Adipose tissue (tissue), 3 donors: ENCODE data around the gene MSH5. TPM values are rescaled to one million over a fixed set of nuclear protein-coding genes. Genes with fewer than 3 reads are reported as not detected.

Experiments used
- H3K27ac ChIP-seq: one replicate; pipeline ENCODE4 v1.5.1; 2013; ENCODE audit warnings: low read depth, low read length
- WGBS, 3 donors: extraction: QIAGEN DNeasy Blood & Tissue Kit; methylation state at CpG; one replicate each; pipeline ENCODE4 v1.1.7; 2013; 5-methylcytosine and 5-hydroxymethylcytosine counted together
- polyA plus RNA-seq, 3 donors: library from polyadenylated mRNA; stranded (reverse); fragments of 200-250 nt; gene quantifications; one replicate each; pipeline ENCODE4 v1.2.3, GENCODE V29; 2013
- donor health status: healthy with polysubstance abuse.
- donor health status: Bipolar disorder and iron deficiency.
- donor health status: healthy.

Gene MSH5
- polyA plus RNA-seq, 3 donors: 2.4 to 4.4 (median 3.9) TPM

DNA sequence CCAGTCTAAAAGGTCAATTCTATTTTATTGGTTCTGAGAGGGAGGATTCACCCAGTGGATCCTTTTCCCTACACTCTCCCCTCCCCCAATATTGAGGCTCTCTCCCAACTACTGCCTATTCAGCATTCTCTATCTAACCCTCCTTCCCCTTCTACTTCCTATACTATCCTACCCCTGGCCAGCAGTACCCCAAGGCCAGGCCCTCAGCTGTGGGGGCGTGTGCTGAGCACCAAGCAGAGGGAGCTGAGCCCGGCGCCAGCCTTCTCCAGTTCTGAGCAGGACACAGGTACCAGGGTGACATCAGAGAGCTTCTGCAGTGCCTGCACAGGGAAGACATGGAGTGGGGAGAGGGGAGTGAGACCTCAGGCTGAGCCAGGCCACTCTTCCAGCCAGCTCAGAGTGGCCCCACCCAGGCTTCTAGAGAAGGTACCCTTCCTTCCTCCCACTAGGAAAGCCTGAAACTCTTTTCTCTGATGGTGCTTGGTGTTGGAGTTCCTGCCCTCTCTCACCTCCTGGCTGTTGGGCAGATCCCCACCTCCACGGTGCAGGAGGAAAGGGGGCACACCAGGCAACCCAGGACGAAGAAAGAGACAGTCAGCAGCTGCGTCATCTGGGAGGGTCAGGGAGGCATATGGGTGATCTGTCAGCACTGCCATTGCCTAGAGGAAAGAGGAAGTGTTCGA lies 12.6 kb upstream of the MSH5 start:
- WGBS, 3 donors: 62 to 72% (median 63%) methylated on average over 7 of the region's 7 CpGs
- H3K27ac ChIP-seq: no peak overlapping the region

DNA sequence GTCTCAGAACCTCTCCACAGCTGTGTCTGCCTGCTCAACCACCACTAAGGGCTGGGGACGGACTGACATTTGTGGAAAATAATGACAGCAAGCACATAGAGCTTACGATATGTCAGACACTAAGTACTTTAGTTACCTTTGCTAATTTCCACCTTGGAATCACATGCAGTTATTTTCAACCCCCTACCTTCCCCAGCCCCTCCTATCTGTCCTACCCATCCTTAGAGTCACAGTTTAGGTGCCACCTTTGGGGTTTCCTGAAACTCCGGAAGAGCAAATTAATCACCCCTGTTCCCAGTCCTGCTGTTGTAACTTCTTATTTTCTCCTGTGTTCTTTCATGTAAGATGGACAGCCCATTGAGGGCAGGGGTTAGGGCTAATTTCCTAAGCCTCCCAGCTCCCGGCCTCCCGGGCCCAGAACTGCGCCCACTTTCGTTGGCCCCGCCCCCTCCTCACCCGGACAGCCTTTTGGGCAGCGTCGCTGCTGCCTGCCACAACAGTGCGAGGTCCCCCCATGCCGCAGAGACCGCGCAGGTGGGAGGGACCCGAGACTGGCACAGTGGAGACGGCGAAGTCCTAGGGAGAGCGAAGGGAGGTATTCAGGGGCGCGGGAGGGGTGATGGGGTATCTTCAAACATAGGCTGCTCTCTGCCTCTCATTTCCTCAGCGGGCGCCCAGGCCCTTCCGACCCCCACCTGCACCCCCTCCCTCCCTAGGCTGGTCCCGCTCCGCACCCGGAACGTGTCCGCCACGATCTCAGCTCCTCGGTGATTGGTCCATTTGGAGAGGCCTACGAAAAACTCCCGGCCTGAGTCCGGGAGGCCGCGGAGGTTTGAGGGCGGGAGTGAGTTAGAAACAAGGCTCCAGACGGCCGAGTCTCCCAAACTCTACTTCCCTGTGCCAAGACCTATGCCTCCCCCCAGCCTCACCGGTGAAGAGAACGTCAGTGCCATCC lies 11.8 kb upstream of the MSH5 start:
- WGBS, 3 donors: 67 to 74% (median 71%) methylated on average over 40 to 41 of the region's 41 CpGs
- peak overlapping the region; percentile 17 for H3K27ac ChIP-seq

DNA sequence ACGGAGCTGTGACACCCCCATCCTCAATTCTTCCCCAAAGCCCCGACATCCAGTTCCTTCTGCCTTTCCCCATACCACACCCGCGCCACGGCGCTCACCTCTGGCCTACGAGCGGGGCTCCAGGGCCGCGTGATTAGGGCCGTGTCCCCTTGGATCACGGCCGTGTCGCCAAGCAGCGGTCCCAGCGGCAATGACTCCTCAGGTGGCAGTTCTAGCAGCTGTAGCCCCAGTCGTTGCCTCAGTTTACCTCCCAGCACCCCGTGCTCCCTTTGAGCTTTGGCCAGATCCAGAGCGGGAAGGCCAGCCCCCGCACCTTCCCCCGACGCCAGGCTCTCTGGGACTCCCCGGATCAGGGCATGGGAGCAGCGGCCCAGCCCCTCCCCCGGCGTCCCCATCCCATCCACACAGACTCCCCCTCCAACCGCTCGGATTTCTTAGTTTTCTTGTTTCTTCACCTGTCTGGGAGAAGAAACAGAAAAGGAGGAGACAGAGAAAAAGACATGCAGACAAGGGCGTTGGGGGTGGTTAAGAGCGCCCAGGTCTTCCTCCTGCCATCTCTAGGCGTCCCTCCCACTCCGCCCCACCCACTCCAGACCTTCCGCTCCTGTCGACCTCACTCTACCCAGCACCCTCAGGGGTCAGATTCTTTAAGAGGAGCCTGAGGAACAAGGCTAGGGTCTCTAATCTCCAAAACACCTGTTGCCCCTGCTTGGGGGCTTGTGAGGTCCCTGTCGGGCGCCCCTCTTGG lies 10.9 kb upstream of the MSH5 start, which contains the start of gene DDAH2:
Gene DDAH2, minus strand, starts transcription at position 533 of the 748 bp plus-strand sequence. Its CDS starts 138 bp downstream, at position 395.
- peak within 1 kb of the TSS; percentile 17 for H3K27ac ChIP-seq
- WGBS, 3 donors: 17 to 19% (median 17%) methylated on average over 36 of the region's 36 CpGs

DNA sequence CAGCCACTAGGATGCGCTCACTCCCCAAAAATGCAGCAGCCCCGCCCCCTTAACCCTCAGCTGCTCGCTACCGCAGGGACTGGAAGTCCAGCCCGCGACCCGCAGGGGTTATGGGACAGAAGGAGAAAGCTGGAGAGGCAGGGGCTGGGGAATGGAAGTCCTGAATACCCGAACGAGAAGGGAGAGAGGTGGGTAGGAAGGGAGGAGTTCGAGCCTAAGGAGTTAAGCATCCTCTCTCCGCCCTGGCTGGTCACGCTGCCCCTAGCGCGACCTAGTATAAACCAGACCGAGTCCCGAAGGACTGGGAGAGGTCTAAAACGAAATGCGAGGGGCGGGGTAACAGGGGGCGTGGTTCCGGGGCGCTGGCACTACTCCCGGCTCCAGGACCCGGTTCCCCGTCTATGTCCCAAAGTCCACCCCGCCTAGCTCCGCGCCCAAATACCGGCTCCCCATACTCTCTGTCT lies 10.3 kb upstream of the MSH5 start:
- 0 to 1% (median 1%) methylated on average over 28 to 29 of the region's 29 CpGs for WGBS, 3 donors
- H3K27ac ChIP-seq: no peak overlapping the region

DNA sequence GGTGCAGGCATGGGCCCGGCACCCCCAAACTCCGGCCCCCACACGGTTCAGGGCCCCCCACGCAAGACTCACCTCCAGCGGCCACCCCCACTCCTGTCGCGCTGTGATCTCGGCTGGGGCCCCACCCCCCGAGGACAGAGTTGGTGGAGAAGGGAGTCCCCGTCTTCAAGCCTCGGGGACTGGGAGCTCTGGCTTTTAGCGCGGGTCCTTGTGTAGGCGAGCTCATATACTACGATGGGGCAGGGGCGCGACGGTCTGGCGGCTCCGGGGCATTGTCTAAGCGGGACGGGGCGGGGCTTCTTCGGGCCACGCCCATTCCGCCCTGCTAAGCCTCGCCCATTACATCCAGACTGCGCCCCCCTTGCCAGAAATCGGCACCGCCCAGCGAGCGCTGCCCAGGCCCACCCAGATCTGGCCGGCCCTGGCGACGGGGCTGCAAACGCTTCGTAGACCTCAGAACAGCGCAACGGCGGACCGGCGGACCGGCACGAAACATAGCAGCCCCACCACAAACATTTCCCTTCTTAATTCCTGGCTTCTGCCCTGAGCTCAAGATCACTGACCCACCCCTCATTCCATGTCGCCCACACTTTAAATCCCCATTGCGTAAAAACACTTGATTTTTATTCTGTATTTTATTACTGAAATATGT lies 9.7 kb upstream of the MSH5 start:
- no peak overlapping the region for H3K27ac ChIP-seq
- WGBS, 3 donors: 2 to 10% (median 3%) methylated on average over 46 of the region's 46 CpGs

DNA sequence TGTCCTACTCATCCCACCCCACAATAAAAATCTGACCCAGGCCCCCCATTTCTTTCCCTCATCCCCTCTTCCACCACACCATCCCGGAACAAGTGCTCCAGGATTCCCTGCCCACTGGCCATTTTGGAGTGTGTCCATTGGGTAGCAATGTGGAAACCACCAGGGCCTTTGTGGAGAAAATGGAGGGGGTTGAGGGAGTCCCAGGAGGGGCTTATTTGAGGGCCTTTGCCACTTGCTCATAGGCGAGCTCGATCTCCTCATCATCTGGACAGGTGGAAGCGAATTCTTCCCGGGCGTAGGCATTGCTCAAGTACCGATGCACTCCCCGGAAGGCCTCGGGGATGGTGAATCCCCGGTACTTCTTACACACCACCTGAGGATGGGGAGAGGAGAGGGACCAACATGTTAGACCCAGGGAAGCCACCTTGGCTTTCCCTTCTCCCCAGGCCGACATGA lies 9.1 kb upstream of the MSH5 start:
- WGBS, 3 donors: 83 to 92% (median 86%) methylated on average over 11 of the region's 11 CpGs
- no peak overlapping the region for H3K27ac ChIP-seq

DNA sequence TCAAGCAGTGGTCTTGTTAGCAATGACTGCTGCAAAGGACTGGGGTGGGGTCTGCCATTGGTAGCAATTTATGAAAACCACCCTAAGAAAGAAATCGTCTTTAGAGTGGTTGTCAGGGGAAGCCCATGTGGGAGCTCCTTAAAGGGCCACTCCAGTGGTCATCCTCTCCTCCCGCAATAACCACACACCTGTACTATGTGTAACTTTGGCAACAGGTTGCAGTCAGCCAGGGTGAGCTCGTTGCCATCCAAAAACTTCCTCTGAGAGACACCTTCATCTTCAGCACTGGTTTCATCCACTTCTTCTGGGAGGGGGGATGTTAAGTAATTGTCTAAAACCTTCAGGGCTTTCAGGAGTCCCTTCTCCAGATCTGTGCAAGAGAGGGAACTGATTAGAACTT lies 7.8 kb upstream of the MSH5 start:
- H3K27ac ChIP-seq: no peak overlapping the region
- WGBS, 3 donors: 63 to 71% (median 66%) methylated on average over 3 of the region's 3 CpGs

DNA sequence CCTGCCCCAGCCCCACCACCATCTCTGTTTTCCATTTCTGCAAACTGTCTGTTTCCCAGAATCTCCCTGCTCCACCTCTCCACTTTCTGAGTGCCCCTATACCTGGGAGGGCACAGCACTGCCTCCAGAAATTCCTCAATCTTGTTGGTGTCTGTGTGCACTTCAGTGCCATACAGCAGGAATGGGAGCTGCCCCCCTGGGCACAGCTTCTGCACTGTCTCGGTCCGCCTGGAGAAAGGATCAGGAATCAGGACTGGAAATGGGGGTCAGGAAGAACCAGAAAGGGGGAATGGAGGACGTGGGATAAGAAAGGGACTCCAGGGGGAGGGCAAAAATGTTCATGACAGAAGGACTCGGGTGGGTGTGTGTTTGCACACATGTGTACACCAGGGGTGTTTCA lies 6.1 kb upstream of the MSH5 start:
- WGBS, 3 donors: 82 to 88% (median 84%) methylated on average over 4 of the region's 4 CpGs
- peak overlapping the region; percentile 44 for H3K27ac ChIP-seq

DNA sequence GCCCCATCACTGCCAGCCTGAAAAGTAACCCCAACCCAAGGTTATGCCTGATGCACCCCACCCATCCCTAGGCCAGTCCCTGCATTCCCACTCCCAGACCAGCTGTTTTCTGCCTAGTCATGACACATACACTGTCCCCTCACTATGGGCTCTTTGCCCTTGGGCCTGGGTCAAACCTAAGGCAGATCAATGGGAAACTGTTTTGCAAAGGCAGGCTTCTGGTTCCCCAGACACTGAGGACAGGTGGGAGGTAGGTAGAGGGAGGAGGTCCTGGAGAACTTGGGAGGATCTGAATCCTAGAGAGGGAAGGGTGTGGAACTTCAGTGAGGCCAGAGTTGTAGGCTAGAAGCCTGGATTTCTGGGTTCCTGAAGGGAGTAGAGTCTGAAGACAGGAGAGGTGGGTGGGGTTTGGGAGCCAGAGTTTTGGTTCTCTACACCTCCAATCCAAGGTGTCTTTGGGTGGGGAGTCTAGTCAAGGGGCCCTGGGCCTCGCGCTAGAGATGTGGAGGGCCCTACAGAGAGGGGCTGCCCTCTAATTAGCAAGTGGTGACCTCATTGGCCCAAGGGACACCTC lies 5.5 kb upstream of the MSH5 start:
- WGBS, 3 donors: 7 to 94% (median 8%) methylated on average over 2 of the region's 2 CpGs
- H3K27ac ChIP-seq: peak overlapping the region; percentile 44

DNA sequence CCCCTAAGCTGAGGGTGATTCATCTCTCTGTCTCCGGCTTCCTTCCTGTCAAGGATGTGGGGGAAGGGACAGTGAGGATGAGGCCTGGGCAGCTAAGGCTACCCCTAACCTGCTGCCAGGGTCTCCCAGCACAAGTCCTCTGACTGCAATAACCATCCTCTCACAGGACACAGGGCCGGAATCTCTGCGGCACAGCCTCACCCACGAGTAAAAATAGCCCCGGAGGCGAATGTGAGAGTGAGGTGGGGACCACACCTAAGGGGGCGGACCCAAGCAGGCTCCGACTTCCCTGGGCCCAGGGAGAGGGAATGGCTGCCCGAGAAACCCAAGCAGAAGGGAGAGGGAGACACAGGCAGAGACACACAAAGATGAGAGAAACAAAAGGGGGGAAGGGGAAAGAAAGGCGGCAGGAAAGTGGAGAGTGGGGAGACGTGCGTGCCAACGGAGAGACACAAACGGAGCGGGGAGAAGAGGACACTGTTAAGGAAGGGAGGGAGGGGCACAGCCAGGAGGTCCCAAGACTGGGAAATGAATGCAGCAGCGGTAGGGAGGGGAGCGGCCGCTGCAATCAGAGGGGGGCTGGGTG lies 4.9 kb upstream of the MSH5 start:
- WGBS, 3 donors: 0 to 29% (median 1%) methylated on average over 17 to 18 of the region's 18 CpGs

DNA sequence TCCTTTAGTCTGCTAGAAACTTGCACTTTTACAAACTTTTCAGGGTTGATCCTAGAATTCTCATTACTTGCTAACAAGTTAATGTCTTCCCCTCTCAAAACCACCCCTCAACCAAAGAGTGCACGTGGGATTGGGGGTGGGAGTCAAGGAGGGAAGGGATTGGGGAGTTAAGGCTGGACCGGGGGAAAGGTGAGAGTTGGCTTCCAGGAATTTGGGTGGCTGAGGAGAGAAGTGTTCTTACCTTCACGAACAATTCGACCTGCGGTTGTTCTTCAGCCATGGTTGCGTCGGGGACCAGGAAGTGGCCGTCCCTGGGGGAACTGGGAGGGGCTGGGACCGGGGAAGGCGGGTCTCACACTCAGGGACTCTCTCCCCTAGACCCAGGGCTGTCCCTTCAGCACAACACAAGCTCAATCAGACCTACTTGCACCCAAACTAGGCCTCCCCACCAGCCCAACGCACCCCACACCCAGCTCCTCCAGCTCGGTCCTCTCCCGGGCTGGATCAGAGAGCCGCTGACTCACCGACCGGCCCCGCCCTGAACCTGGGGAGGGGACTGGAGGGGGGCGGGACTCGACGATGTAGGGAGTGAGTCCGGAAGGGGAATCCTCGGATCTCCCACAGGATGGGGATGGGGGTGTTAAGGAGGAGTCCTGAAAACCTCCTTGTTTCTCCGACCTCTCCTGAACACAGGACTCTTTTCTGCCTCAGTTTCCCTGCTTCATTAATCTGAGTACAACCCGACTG lies 3.6 kb upstream of the MSH5 start, which contains the start of gene CLIC1:
Gene CLIC1, minus strand, starts transcription at position 510 of the 747 bp plus-strand sequence. Its CDS starts 230 bp downstream, at position 280.
- H3K27ac ChIP-seq: peak within 1 kb of the TSS; percentile 79
- 0 to 1% (median 0%) methylated on average over 23 to 24 of the region's 24 CpGs for WGBS, 3 donors

More for the DNA sequence above, 4.9 kb upstream of the MSH5 start:
- peak overlapping the region; percentile 5 for H3K27ac ChIP-seq

DNA sequence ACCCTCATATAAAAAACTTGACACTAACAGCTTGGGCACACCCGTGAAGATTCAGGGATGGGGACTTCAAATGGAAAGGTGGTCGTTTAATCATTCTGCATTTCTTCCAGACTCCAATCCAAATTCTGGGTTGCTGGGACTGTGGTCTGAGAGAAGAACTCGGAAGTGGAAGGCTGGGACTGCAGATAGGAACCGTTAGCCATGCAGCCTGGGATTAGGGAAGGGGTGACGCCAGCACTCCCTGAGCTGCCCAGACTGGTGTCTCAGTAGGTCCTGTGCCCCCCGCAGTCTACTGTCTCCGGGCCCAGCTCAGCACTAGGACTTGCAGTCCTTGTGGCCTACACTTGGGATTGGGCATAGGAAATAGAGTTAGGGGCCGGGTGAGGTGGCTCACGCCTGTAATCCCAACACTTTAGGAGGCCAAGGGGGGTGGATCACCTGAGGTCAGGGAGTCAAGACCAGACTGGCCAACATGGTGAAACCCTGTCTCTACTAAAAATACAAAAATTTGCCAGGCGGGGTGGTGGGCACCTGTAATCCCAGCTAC lies 3.0 kb upstream of the MSH5 start:
- 19 to 40% (median 21%) methylated on average over 10 of the region's 10 CpGs for WGBS, 3 donors

DNA sequence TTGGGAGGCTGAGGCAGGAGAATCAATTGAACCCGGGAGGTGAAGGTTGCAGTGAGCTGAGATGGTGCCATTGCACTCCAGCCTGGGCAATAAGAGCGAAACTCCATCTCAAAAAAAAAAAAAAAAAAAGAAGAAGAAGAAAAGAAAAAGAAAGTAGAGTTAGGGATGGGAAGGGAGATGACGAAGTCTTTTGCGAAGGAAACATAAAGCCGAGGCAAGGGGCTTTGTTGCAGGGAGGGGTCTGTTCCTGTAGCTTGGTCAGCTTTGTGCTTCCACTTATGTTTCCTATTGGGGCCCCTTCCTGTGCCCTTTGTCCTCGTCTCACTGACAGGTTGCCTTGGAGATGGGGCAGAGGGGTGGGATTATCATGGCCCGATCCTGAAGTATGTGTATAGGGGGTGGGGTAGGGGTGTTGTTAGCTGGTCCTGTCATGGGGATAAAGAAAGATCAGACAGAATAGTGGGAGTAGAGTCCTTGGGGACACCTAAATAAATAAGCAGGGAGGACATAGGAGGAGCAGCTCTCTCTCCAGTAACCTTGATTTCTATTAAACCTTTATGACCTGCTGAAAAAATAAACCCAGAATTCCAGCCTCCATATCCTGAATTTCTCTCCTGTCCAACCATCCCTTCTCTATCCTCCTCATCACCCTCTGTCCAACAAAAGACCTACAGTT lies 2.4 kb upstream of the MSH5 start:
- WGBS, 3 donors: 21 to 49% (median 23%) methylated on average over 6 to 7 of the region's 7 CpGs
- peak overlapping the region; percentile 68 for H3K27ac ChIP-seq

More for the DNA sequence above, 3.0 kb upstream of the MSH5 start:
- H3K27ac ChIP-seq: peak overlapping the region; percentile 79

DNA sequence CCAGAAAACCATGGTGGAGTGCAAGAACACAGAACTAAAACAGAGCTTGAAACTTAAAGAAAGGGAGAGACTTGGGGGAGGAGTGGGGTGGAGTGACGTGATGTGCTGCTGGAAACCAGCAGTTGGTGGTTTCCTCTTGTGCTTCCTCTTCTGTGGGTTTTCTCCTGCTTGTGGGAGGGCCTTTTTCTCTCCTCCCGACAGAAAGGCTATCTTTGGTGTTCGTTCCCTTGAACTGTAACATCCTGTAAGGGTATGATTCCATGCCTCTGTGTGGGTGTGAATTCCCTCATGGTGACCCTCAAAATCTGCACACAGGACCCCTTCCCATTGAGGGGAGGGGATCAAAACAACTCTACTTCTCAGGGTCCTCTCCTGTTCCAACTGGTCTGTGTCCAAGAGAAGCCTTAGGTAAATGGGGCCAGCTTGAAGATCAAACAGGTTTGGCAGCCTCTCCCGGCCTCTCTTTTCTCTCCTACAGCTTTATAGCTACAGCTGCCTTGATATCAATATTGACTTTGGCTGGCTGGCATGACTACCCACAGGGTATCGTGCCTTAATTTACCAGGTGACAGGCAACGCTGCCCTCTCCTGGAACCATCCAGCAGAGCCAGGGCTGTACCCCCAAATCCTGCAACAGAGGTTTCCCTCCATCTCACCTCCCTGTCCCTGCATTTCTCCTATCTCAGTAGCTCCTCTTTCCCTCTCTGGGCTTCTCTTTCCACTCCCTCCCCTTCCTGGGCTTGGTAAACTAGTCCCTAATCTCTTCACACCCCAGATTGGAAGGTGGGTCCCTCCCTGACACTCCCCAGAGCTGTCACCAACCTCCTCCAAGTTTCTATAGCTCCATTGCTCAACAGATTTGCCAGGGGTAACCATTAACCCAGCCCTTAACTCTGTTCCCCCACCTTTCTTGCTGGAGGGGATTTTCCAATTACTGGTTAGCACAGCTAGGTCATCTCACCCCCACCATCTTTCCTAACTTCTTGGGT lies 1.5 kb upstream of the MSH5 start:
- peak overlapping the region; percentile 68 for H3K27ac ChIP-seq
- WGBS, 3 donors: 5 to 8% (median 8%) methylated on average over 6 of the region's 6 CpGs
